Tibial nerve (tissue), 4 donors: ENCODE data around the gene IP6K3. TPM values are rescaled to one million over a fixed set of nuclear protein-coding genes. Genes with fewer than 3 reads are reported as not detected.

ENCODE experiments used
- DNase-seq, 2 donors: peaks; one replicate each; pipeline ENCODE4 v3.0.0-alpha.2; 2019; ENCODE audit warnings: low spot score in 2 of 2
- H3K27ac ChIP-seq, 4 donors: fragments of 200-600 bp; sonication (generic) in 3 of 4; one replicate each; pipeline ENCODE4 v1.5.1; 2017 to 2019; ENCODE audit warnings: mild to moderate bottlenecking in 1 of 4
- H3K27me3 ChIP-seq, 2 donors: fragments of 200-600 bp; sonication (generic) in 1 of 2; one replicate each; pipeline versions ENCODE4 v1.5.1 to v1.6.0; 2017 to 2019
- H3K36me3 ChIP-seq, 3 donors: fragments of 200-600 bp; sonication (generic); one replicate each; pipeline ENCODE4 v1.5.1; 2018 to 2019
- H3K4me1 ChIP-seq, 4 donors: fragments of 200-600 bp; sonication (generic) in 3 of 4; one replicate each; pipeline ENCODE4 v1.5.1; 2017 to 2019
- H3K4me3 ChIP-seq, 4 donors: fragments of 200-600 bp; sonication (generic) in 3 of 4; one replicate each; pipeline ENCODE4 v1.5.1; 2017 to 2019; ENCODE audit warnings: mild to moderate bottlenecking in 1 of 4, moderate library complexity in 1 of 4
- H3K9me3 ChIP-seq, 4 donors: fragments of 200-600 bp; sonication (generic) in 3 of 4; one replicate each; pipeline ENCODE4 v1.5.1; 2017 to 2019
- CTCF ChIP-seq, 5 experiments: fragments of 200-600 bp in 3 of 5; fragments of 450-650 bp in 2 of 5; sonication (generic) in 3 of 5; IDR thresholded peaks; one replicate each; pipeline ENCODE4 v1.5.1; 2016 to 2019; ENCODE audit warnings: antibody characterized with exemption in 5 of 5, mild to moderate bottlenecking in 3 of 5, moderate library complexity in 2 of 5
- EP300 ChIP-seq, 2 donors: sonication (generic); formaldehyde crosslinking; IDR thresholded peaks; one replicate each; pipeline ENCODE4 v1.6.1; 2017; ENCODE audit warnings: antibody characterized with exemption in 2 of 2, mild to moderate bottlenecking in 1 of 2
- POLR2A ChIP-seq, 2 donors: fragments of 450-650 bp; IDR thresholded peaks; one replicate each; pipeline ENCODE4 v1.6.1; 2017; ENCODE audit warnings: antibody characterized with exemption in 2 of 2, mild to moderate bottlenecking in 2 of 2, moderate library complexity in 2 of 2
- WGBS, 2 donors: methylation state at CpG; one replicate each; pipeline ENCODE4 v1.1.5; 2018; 5-methylcytosine and 5-hydroxymethylcytosine counted together
- total RNA-seq, 4 donors: library from RNA; depleted of rRNA; stranded (reverse); fragments of >200 nt; gene quantifications; one replicate each; pipeline ENCODE4 v1.1.0, GENCODE V29; 2016

Gene IP6K3
- total RNA-seq, 4 donors from 2014 or later = 0.39 to 3.0 (median 1.7) TPM

- Histone ChIP-seq H3K36me3 (no peaks in the 10 kb centered on the region), H3K4me3 (no peak overlapping the region), H3K9me3 (no peaks in the 10 kb centered on the region), H3K27ac (no peak overlapping the region), H3K27me3 (no peaks in the 10 kb centered on the region), H3K4me1 (peaks cover 0 to 22% (median 5%) of the 10 kb centered on the region in 4 donors)
- no peak for DNase-seq
- WGBS, 2 donors = 71 to 78% methylated on average over 7 of the region's 7 CpGs
- TF ChIP-seq EP300 (IDR thresholded peaks at IDR 0.05) = no peak
- no peak for TF ChIP-seq CTCF (IDR thresholded peaks at IDR 0.05)
- no peak for TF ChIP-seq POLR2A (IDR thresholded peaks at IDR 0.05)
Measured at GRCh38 chr6:33716379-33716778, 30.3 kb downstream of the IP6K3 start.

- no peaks in the 10 kb centered on the region for H3K9me3 ChIP-seq
- H3K36me3 ChIP-seq = peaks cover 0 to 3% (median 0%) of the 10 kb centered on the region in 3 donors
- no peak overlapping the region for H3K4me3 ChIP-seq
- no peak overlapping the region for H3K27ac ChIP-seq
- no peak for DNase-seq
- 88% methylated on average over 7 of the region's 7 CpGs for WGBS, 2 donors
- TF ChIP-seq EP300 (IDR thresholded peaks at IDR 0.05) (no peak), POLR2A (IDR thresholded peaks at IDR 0.05) (no peak), CTCF (IDR thresholded peaks at IDR 0.05) (no peak)
- H3K27me3 ChIP-seq = no peaks in the 10 kb centered on the region
- peaks cover 0 to 36% (median 15%) of the 10 kb centered on the region in 4 donors for H3K4me1 ChIP-seq
Measured at GRCh38 chr6:33714385-33715040, 32.2 kb downstream of the IP6K3 start.

- peaks cover 0 to 37% (median 15%) of the 10 kb centered on the region in 4 donors for H3K4me1 ChIP-seq
- H3K27ac ChIP-seq = no peak overlapping the region
- no peaks in the 10 kb centered on the region for H3K27me3 ChIP-seq
Measured at GRCh38 chr6:33713786-33714185, 32.9 kb downstream of the IP6K3 start.

GRCh38 chr6:33712914-33713313 is 33.8 kb downstream of the IP6K3 start:
- TF ChIP-seq CTCF (IDR thresholded peaks at IDR 0.05) (no peak), POLR2A (IDR thresholded peaks at IDR 0.05) (no peak), EP300 (IDR thresholded peaks at IDR 0.05) (no peak)
- Histone ChIP-seq H3K4me1 (peaks cover 0 to 30% (median 12%) of the 10 kb centered on the region in 4 donors), H3K4me3 (no peak overlapping the region), H3K9me3 (no peaks in the 10 kb centered on the region), H3K27ac (no peak overlapping the region), H3K36me3 (peaks cover 0 to 12% (median 3%) of the 10 kb centered on the region in 3 donors), H3K27me3 (no peaks in the 10 kb centered on the region)
- WGBS, 2 donors = 87 to 98% methylated on average over 3 of the region's 3 CpGs
- no peak for DNase-seq

More at GRCh38 chr6:33713786-33714185, 32.9 kb downstream of the IP6K3 start:
- WGBS, 2 donors = 81 to 86% methylated on average over 2 of the region's 2 CpGs
- Histone ChIP-seq H3K4me3 (no peak overlapping the region), H3K36me3 (peaks cover 0 to 4% (median 3%) of the 10 kb centered on the region in 3 donors), H3K9me3 (no peaks in the 10 kb centered on the region)
- DNase-seq = no peak
- TF ChIP-seq CTCF (IDR thresholded peaks at IDR 0.05) = no peak
- TF ChIP-seq POLR2A (IDR thresholded peaks at IDR 0.05) = no peak
- no peak for TF ChIP-seq EP300 (IDR thresholded peaks at IDR 0.05)
